SK-N-SH treated with all-trans-retinoic acid at 6 μM for 48 hours (cell line): ENCODE data around the gene SLC6A3.

Source experiments
- ATAC-seq: fragments of 200-7000 bp; cut with Tn5 transposase; 3 replicates; pipeline ENCODE4 v1.9.1; 2020; ENCODE audit warnings: mild to moderate bottlenecking, moderate library complexity
- BACH2 ChIP-seq: fragments of 250-450 bp; sonication (Bioruptor Pico); IDR thresholded peaks from 2 replicates; pipeline ENCODE4 v1.9.0; 2021; ENCODE audit warnings: mild to moderate bottlenecking, borderline replicate concordance
- CSDC2 ChIP-seq: fragments of 250-450 bp; sonication (Bioruptor Pico); IDR thresholded peaks from 2 replicates; pipeline ENCODE4 v1.5.0; 2020; ENCODE audit warnings: mild to moderate bottlenecking, moderate library complexity
- CSRNP3 ChIP-seq: fragments of 250-450 bp; sonication (Bioruptor Pico); IDR thresholded peaks from 2 replicates; pipeline ENCODE4 v1.5.1; 2021; ENCODE audit warnings: mild to moderate bottlenecking, moderate library complexity
- GLIS3 ChIP-seq: fragments of 250-450 bp; sonication (Bioruptor Pico); IDR thresholded peaks from 2 replicates; pipeline ENCODE4 v1.5.0; 2020; ENCODE audit warnings: mild to moderate bottlenecking, moderate library complexity
- ISL1 ChIP-seq: fragments of 250-450 bp; sonication (Bioruptor Pico); IDR thresholded peaks from 2 replicates; pipeline ENCODE4 v2.1.2; 2022; ENCODE audit warnings: mild to moderate bottlenecking, moderate library complexity
- OSR1 ChIP-seq: fragments of 250-450 bp; sonication (Bioruptor Pico); IDR thresholded peaks from 2 replicates; pipeline ENCODE4 v1.8.0; 2022; ENCODE audit warnings: moderate library complexity, mild to moderate bottlenecking, inconsistent platforms
- POU6F1 ChIP-seq: fragments of 250-450 bp; sonication (Bioruptor Pico); IDR thresholded peaks from 2 replicates; pipeline ENCODE4 v1.8.0; 2021; ENCODE audit warnings: low read depth, mild to moderate bottlenecking, moderate library complexity, borderline replicate concordance
- PPARA ChIP-seq: fragments of 250-450 bp; sonication (Bioruptor Pico); IDR thresholded peaks from 2 replicates; pipeline ENCODE4 v1.5.0; 2020; ENCODE audit warnings: mild to moderate bottlenecking, borderline replicate concordance
- RARB ChIP-seq: fragments of 250-450 bp; sonication (Bioruptor Pico); IDR thresholded peaks from 2 replicates; pipeline ENCODE4 v1.8.0; 2021; ENCODE audit warnings: mild to moderate bottlenecking, moderate library complexity
- SNAI2 ChIP-seq: fragments of 250-450 bp; sonication (Bioruptor Pico); IDR thresholded peaks from 2 replicates; pipeline ENCODE4 v1.5.0; 2020; ENCODE audit warnings: mild to moderate bottlenecking, moderate library complexity
- TCF4 ChIP-seq: fragments of 250-450 bp; sonication (Bioruptor Pico); IDR thresholded peaks from 2 replicates; pipeline ENCODE4 v1.8.0; 2021; ENCODE audit warnings: mild to moderate bottlenecking, moderate library complexity, borderline replicate concordance
- TOX ChIP-seq: fragments of 250-450 bp; sonication (Bioruptor Pico); IDR thresholded peaks from 2 replicates; pipeline ENCODE4 v1.8.0; 2021; ENCODE audit warnings: mild to moderate bottlenecking, moderate library complexity, borderline replicate concordance
- TSHZ2 ChIP-seq: fragments of 250-450 bp; sonication (Bioruptor Pico); IDR thresholded peaks from 2 replicates; pipeline ENCODE4 v1.5.0; 2020; ENCODE audit warnings: mild to moderate bottlenecking, moderate library complexity
- ZC3H10 ChIP-seq: fragments of 250-450 bp; sonication (Bioruptor Pico); IDR thresholded peaks from 2 replicates; pipeline ENCODE4 v1.5.1; 2021; ENCODE audit warnings: mild to moderate bottlenecking, moderate library complexity
- ZFP3 ChIP-seq: fragments of 250-450 bp; sonication (Bioruptor Pico); IDR thresholded peaks from 2 replicates; pipeline ENCODE4 v1.5.0; 2020; ENCODE audit warnings: mild to moderate bottlenecking, moderate library complexity
- ZFP30 ChIP-seq: fragments of 450-650 bp; formaldehyde crosslinking; IDR thresholded peaks from 2 replicates; pipeline ENCODE4 v1.5.0; 2022; ENCODE audit warnings: mild to moderate bottlenecking, moderate library complexity
- ZNF565 ChIP-seq: fragments of 450-650 bp; formaldehyde crosslinking; conservative IDR thresholded peaks from 2 replicates; pipeline ENCODE4 v1.5.0; 2020; ENCODE audit warnings: low read depth, mild to moderate bottlenecking, moderate library complexity
- ZNF70 ChIP-seq: fragments of 450-650 bp; formaldehyde crosslinking; IDR thresholded peaks from 2 replicates; pipeline ENCODE4 v1.5.0; 2020; ENCODE audit warnings: mild to moderate bottlenecking, moderate library complexity
- ZNF8 ChIP-seq: fragments of 450-650 bp; formaldehyde crosslinking; IDR thresholded peaks from 2 replicates; pipeline ENCODE4 v1.5.0; 2020; ENCODE audit warnings: mild to moderate bottlenecking, moderate library complexity
- TF ChIP-seq, protein P1 (sequence below): fragments of 250-450 bp; sonication (Bioruptor Pico); IDR thresholded peaks from 2 replicates; pipeline ENCODE4 v1.5.1; 2020; ENCODE audit warnings: low read depth, mild to moderate bottlenecking, moderate library complexity

SLC6A3 gene

DNA sequence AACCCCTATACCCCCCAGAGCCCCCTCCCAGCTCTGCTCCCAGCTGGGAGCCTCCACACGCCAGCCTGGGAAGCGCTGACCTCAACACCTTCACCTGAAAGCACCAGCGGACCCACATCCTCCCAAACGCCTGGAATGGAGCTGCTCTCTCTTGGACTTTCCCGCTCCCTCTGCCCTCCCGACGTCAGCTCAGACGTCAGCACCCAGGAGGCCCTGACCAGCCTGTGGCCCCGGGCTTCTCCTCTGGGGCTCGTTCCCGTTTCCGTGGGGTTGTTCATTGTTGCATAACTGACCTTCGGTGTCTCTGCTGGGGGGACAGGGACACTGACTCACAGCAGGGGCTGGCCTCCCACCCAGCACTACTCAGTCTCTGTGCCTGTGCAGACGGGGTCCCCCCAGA lies 35.0 kb upstream of the SLC6A3 start:
- ATAC-seq, result no peak
- TF ChIP-seq CSDC2 (CRISPR knock-in tag) (no peak), GLIS3 (CRISPR knock-in tag) (no peak), CSRNP3 (no peak), ZFP3 (no peak), ZNF8 (CRISPR knock-in tag) (no peak)

- TF ChIP-seq ISL1 (CRISPR knock-in tag) (no peak), ZNF8 (CRISPR knock-in tag) (no peak), RARB (CRISPR knock-in tag) (no peak), TCF4 (no peak)
- TF ChIP-seq, all 23 proteins: peak for 0
- peak; percentile 44 for ATAC-seq
These were observed 34.4 kb upstream of the SLC6A3 start for GRCh38 chr5:1479581-1480188.

DNA sequence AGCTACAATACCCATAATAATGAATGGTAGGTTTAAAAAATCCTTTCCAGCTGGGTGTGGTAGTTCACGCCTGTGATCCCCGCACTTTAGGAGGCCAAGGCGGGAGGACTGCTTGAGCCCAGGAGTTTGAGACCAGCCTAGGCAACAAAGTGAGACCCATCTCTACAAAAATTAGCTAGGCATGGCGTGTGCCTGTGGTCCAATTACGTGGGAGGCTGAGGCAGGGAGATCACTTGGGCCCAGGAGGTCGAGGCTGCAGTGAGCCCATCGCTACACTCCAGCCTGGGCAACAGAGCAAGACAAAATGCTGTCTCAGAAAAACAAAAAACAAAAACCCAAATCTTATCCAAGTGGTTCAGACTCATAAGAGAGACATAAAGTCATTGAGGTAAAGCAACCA lies 33.8 kb upstream of the SLC6A3 start:
- ATAC-seq, result no peak
- TF ChIP-seq GLIS3 (CRISPR knock-in tag) (no peak), ZFP3 (no peak), POU6F1 (CRISPR knock-in tag) (no peak), ZNF8 (CRISPR knock-in tag) (no peak), ZC3H10 (no peak), ZNF565 (CRISPR knock-in tag) (no peak), TSHZ2 (no peak), OSR1 (CRISPR knock-in tag) (no peak), TCF4 (no peak), SNAI2 (CRISPR knock-in tag) (no peak), BACH2 (CRISPR knock-in tag) (no peak), PPARA (CRISPR knock-in tag) (no peak)
- TF ChIP-seq, protein P1, sequence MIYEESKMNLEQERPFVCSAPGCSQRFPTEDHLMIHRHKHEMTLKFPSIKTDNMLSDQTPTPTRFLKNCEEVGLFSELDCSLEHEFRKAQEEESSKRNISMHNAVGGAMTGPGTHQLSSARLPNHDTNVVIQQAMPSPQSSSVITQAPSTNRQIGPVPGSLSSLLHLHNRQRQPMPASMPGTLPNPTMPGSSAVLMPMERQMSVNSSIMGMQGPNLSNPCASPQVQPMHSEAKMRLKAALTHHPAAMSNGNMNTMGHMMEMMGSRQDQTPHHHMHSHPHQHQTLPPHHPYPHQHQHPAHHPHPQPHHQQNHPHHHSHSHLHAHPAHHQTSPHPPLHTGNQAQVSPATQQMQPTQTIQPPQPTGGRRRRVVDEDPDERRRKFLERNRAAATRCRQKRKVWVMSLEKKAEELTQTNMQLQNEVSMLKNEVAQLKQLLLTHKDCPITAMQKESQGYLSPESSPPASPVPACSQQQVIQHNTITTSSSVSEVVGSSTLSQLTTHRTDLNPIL, result no peak

- no peak for ATAC-seq
- no peak for TF ChIP-seq RARB (CRISPR knock-in tag)
These were observed 33.2 kb upstream of the SLC6A3 start for GRCh38 chr5:1478271-1479035.

GRCh38 chr5:1477341-1477740 lies 32.1 kb upstream of the SLC6A3 start:
- no peak for ATAC-seq
- no peak for TF ChIP-seq RARB (CRISPR knock-in tag)
- TF ChIP-seq PPARA (CRISPR knock-in tag), result no peak
- TF ChIP-seq ZNF8 (CRISPR knock-in tag), result no peak
- no peak for TF ChIP-seq TOX (CRISPR knock-in tag)
- TF ChIP-seq GLIS3 (CRISPR knock-in tag), result no peak
- no peak for TF ChIP-seq TCF4
- TF ChIP-seq CSRNP3, result no peak
- no peak for TF ChIP-seq TSHZ2
- no peak for TF ChIP-seq CSDC2 (CRISPR knock-in tag)
- TF ChIP-seq ZNF70, result no peak
- no peak for TF ChIP-seq ISL1 (CRISPR knock-in tag)
- TF ChIP-seq ZNF565 (CRISPR knock-in tag), result no peak
- no peak for TF ChIP-seq ZFP30
- no peak for TF ChIP-seq BACH2 (CRISPR knock-in tag)
- TF ChIP-seq SNAI2 (CRISPR knock-in tag), result no peak
- TF ChIP-seq OSR1 (CRISPR knock-in tag), result no peak
- TF ChIP-seq ZC3H10, result no peak
